Subcutaneous adipose tissue (tissue), 4 donors: Measurements from ENCODE around the gene TRIM54. TPM values are rescaled to one million over a fixed set of nuclear protein-coding genes. Genes with fewer than 3 reads are reported as not detected.

Source experiments
- total RNA-seq, 4 donors: library from RNA; depleted of rRNA; stranded (reverse); fragments of >200 nt; gene quantifications; one replicate each; pipeline ENCODE4 v1.1.0, GENCODE V29; 2016
- TF ChIP-seq, protein P1 (sequence below): fragments of 450-650 bp; IDR thresholded peaks from one replicate; pipeline ENCODE4 v1.5.1; 2016; ENCODE audit warnings: low read depth, mild to moderate bottlenecking, control low read depth, antibody characterized with exemption, moderate library complexity

Gene TRIM54
- total RNA-seq, 4 donors from 2014 or later = 0.66 TPM; not detected in 3

DNA sequence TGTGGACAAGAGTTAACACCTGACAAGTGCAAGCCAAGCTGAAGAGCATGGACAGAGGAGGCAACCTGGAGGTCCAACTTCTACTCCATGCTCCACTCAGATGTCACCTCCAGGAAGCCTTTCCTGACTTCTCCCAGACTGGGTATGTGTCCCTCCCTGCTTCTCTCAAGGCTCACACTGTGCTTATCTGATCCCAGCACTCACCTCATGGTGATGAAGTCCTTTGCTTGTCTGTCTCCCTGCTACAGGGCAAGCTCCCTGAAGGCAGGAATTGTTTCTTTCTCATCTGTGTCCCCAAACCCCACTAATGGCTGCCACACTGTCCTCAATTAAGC is 16.7 kb upstream of the TRIM54 start:
- TF ChIP-seq, protein P1, sequence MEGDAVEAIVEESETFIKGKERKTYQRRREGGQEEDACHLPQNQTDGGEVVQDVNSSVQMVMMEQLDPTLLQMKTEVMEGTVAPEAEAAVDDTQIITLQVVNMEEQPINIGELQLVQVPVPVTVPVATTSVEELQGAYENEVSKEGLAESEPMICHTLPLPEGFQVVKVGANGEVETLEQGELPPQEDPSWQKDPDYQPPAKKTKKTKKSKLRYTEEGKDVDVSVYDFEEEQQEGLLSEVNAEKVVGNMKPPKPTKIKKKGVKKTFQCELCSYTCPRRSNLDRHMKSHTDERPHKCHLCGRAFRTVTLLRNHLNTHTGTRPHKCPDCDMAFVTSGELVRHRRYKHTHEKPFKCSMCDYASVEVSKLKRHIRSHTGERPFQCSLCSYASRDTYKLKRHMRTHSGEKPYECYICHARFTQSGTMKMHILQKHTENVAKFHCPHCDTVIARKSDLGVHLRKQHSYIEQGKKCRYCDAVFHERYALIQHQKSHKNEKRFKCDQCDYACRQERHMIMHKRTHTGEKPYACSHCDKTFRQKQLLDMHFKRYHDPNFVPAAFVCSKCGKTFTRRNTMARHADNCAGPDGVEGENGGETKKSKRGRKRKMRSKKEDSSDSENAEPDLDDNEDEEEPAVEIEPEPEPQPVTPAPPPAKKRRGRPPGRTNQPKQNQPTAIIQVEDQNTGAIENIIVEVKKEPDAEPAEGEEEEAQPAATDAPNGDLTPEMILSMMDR = no peak

DNA sequence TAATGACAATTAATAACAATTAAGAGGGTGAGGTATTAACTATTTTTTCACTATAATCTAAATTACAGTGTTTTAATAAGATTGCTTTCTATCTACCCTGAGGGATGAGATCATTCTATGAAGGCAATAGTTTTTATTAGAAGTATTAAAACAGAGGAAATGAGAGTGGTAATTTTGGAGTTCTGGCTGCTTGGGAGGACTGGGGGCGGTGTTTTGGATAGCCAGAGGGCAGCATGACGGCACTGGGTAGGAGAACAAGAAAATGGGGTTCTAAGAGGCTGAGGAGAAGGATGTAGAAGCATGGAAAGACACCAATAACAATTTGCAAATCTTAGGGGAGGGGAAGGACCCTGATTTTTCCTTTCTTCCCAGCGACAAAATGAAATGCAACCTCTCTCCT is 12.1 kb upstream of the TRIM54 start:
- TF ChIP-seq, protein P1 = no peak

DNA sequence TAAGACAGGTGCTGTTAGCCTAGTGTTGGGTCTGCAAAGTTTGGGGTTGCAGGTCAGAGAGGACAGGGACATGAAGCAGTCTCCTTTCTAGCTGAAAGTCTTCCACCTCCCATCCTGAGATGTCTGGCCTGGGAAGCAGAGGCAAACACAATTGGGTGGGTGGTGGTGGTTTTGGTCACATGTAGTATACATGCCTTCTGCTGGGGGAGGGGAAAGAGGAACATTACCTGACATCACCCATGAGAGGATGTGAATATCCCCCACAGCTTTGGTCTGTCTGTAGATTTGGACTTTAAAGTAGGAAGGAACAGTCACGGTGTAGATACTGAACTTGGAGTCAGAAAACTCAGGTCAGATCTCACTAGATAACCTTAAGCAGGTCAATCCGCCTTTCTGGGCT is 11.6 kb upstream of the TRIM54 start:
- TF ChIP-seq, protein P1 = no peak

DNA sequence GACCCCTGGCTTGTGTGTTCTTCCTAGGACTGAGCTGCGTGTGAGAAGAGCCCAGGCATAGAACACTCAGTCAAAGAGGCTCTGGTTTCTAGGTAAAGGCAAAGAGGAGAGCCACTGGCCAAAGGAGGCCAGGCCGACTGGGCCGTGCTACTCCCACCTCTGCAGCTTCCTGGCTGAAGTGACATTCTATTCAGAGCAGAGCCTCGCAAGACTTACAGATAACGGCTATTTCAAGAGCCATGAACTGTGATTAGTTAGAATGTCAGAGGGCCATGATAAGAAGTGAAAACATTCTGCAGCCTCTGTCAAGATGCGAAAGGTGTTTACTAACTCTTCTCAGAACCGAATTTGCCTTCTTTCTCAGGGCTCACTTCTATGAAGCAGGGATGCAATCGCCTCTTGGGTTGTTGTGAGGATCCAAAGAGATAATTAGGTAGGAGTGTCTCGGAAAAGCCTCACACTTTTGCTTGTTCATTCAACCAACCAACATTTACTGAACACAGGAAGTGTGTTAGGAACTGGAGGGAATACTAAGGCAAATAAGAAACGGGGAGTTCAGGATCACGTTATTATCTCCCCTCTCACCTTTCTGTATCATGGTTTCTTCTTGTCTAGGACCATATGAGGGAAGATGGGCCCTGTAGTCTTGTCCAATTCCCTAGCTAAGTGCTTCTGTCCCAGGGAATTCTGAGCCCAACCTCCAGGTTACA is 10.4 kb upstream of the TRIM54 start:
- TF ChIP-seq, protein P1 = no peak

DNA sequence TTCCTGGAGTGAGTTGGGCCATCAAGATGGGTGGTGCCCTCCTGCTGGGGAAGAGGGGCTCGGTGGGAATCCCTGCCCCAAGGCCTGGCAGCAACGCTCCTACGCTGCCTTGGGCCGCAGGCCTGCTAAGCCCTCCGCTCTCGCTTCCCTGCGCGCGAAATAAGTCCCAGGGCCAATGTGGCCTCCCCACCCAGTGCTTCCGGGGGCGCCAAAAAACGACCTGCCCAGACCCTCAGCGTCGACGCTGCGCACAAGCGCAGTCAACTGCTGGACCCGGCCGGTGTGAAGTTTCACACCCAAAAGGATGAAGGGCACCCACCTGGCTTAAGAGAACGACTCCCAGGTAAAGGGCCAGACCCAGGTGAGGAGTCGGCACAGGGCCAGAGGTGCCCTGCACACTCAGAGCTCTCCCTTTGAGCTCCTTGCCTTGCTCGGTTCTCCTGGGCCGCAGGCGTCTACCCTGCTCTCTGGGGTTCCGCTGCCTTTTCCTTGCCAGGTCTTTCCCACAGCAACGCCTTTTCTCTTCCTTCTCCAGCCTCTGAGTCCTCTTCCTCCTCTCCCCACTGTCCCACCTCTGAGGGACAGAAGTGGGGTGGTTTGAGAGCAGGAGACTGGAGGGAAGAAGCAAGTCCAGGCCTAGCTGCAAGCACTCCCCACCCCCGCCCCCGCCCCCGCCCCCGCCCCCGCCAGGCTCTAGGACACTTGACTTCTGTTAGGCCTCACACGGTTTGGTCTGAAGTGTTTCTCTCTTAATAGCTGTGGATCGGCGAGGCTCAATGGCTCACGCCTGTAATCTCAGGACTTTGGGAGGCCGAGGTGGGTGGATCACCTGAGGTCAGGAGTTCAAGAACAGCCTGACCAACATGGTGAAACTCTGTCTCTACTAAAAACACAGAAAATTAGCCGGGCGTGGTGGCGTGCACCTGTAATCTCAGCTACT is 6.7 kb upstream of the TRIM54 start, which contains the start of gene DNAJC5G:
DNAJC5G (plus strand) TSS at position 223 of the 940 bp plus-strand sequence. CDS start 1,296 bp downstream, outside the sequence.
- TF ChIP-seq, protein P1 = no peak

DNA sequence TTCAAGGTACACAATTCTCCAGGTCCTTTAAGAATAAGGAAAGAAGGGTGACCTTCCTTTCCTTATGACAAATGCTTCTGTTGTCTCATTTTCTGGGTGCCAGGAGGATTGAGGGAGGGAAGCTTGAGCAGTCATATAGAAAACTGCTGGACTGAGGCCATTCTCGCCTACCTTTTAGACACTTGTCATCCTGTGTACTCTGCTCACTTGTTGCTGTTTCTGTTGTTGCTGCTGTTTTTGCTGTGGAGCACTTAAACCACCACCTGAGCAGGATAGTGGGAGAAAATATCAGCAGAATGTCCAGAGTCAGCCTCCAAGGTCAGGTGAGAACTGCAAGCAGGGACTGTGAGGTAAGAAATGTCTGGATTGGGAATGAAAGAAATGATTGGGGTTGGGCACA is 4.2 kb upstream of the TRIM54 start:
- TF ChIP-seq, protein P1 = no peak

DNA sequence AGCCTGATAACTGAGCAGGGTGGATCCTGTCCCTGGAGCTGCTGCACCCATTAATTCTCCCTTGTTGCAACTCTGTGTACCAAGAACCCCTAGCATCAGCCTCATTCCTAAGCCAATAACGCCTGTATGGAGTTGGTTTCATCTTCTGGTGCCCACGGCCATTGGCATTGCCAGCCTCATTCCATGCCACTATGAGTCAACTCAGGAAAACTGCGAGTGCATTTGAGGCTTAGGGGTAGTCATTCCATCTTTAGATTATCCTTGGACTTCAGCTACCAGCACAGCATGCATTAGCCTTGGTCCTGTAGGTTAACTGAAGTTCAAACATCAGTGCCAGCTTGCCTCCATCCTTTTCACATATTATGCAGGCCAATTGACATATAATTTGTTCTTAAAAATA is 1.4 kb upstream of the TRIM54 start:
- TF ChIP-seq, protein P1 = no peak
